ENCODE results near the gene HMGCL. TPM values are rescaled to one million over a fixed set of nuclear protein-coding genes. Genes with fewer than 3 reads are reported as not detected.

Gene HMGCL
- total and polyA plus RNA-seq, 2 of the 13 experiments (the other 11 are each of a cell fraction or from before 2014, with no cell fraction given): 21.3 to 41.4 TPM

DNA sequence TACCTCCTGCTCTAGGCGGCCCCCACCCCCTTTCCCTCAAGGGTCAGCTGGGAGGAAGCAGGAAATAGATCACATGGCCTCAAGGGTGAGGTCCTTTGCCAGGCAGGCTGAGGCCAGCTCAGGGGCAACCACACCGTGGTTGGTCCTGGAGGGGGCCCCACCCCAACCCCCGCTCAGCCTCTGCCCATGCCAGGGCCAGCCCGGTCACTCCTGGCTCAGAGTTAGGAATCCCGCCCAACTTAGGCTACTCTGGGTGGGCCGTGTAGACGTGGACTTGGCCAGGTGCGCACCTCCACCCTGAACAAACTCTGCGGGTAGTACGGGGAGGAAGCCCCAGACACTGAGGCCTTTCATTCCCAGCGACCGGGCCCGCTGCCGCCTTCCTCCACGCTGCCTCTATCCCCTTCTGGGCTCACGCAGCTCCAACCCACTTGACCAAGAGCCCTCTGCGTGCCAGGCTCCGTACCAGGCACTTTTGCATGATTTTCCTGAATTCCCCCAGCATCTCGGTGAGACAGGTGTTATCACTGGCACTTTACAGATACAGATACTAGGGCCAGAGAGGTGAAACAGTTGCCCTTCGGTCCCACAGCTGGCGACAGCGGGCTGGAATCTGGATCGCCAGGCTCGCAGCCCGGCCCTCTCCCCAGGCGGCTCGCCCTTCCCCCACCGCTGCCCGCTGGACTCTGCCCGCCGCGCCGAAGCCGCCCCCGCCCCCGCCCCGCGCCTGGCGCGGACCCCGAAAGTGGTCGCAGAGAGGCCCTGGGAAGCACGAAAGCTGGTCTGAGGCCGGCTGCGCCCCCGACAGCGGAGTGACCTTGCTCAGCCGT, 25.4 kb downstream of the HMGCL start (continued):
- TF ChIP-seq ATF2 (CRISPR knock-in tag; IDR thresholded peaks at IDR 0.05): no peak
- TF ChIP-seq, protein P1, sequence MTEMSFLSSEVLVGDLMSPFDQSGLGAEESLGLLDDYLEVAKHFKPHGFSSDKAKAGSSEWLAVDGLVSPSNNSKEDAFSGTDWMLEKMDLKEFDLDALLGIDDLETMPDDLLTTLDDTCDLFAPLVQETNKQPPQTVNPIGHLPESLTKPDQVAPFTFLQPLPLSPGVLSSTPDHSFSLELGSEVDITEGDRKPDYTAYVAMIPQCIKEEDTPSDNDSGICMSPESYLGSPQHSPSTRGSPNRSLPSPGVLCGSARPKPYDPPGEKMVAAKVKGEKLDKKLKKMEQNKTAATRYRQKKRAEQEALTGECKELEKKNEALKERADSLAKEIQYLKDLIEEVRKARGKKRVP (CRISPR knock-in tag; IDR thresholded peaks at IDR 0.05): no peak
- TF ChIP-seq CENPT (CRISPR knock-in tag; IDR thresholded peaks at IDR 0.05; ENCODE audit: low read depth): no peak
- no peak for TF ChIP-seq ZNF605 (CRISPR knock-in tag; IDR thresholded peaks at IDR 0.05)
- no peak for TF ChIP-seq ZKSCAN1 (IDR thresholded peaks at IDR 0.05; ENCODE audit: low read length)
- TF ChIP-seq POGZ (CRISPR knock-in tag; IDR thresholded peaks at IDR 0.05): 0 out of 2 replicates have a peak, but pooled peaks have one; percentile 4
- peak; percentile 70; the same call in 1 of the 2 replicates for TF ChIP-seq RXRA (CRISPR knock-in tag; IDR thresholded peaks at IDR 0.05)
- TF ChIP-seq TEAD3 (CRISPR knock-in tag; optimal IDR thresholded peaks at IDR 0.05; ENCODE audit: borderline replicate concordance): no peak
- no peak; the same call in 1 of the 2 replicates for TF ChIP-seq NFKBIZ (CRISPR knock-in tag; IDR thresholded peaks at IDR 0.05)
- TF ChIP-seq PHB2 (IDR thresholded peaks at IDR 0.05; ENCODE audit: partially characterized antibody): no peak
- no peak; the same call in 1 of the 2 replicates for TF ChIP-seq BRCA1 (CRISPR knock-in tag; IDR thresholded peaks at IDR 0.05)
- 0 out of 2 replicates have a peak, but pooled peaks have one; percentile 30 for TF ChIP-seq SMAD9 (CRISPR knock-in tag; IDR thresholded peaks at IDR 0.05)
- no peak for TF ChIP-seq SNAPC5 (CRISPR knock-in tag; IDR thresholded peaks at IDR 0.05; ENCODE audit: borderline replicate concordance)
- TF ChIP-seq, protein P2, sequence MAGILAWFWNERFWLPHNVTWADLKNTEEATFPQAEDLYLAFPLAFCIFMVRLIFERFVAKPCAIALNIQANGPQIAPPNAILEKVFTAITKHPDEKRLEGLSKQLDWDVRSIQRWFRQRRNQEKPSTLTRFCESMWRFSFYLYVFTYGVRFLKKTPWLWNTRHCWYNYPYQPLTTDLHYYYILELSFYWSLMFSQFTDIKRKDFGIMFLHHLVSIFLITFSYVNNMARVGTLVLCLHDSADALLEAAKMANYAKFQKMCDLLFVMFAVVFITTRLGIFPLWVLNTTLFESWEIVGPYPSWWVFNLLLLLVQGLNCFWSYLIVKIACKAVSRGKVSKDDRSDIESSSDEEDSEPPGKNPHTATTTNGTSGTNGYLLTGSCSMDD (CRISPR knock-in tag; IDR thresholded peaks at IDR 0.05): no peak
- TF ChIP-seq ELF3 (CRISPR knock-in tag; IDR thresholded peaks at IDR 0.05): peak; percentile 89
- TF ChIP-seq, protein P3, sequence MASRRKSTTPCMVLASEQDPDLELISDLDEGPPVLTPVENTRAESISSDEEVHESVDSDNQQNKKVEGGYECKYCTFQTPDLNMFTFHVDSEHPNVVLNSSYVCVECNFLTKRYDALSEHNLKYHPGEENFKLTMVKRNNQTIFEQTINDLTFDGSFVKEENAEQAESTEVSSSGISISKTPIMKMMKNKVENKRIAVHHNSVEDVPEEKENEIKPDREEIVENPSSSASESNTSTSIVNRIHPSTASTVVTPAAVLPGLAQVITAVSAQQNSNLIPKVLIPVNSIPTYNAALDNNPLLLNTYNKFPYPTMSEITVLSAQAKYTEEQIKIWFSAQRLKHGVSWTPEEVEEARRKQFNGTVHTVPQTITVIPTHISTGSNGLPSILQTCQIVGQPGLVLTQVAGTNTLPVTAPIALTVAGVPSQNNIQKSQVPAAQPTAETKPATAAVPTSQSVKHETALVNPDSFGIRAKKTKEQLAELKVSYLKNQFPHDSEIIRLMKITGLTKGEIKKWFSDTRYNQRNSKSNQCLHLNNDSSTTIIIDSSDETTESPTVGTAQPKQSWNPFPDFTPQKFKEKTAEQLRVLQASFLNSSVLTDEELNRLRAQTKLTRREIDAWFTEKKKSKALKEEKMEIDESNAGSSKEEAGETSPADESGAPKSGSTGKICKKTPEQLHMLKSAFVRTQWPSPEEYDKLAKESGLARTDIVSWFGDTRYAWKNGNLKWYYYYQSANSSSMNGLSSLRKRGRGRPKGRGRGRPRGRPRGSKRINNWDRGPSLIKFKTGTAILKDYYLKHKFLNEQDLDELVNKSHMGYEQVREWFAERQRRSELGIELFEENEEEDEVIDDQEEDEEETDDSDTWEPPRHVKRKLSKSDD (CRISPR knock-in tag; IDR thresholded peaks at IDR 0.05; ENCODE audit: low read depth): peak; percentile 31; the same call in 1 of the 2 replicates
- TF ChIP-seq HHEX (CRISPR knock-in tag; IDR thresholded peaks at IDR 0.05): no peak
- no peak; the same call in 1 of the 2 replicates for TF ChIP-seq ZNF276 (CRISPR knock-in tag; IDR thresholded peaks at IDR 0.05; ENCODE audit: low read depth)
- TF ChIP-seq ZMYM2 (CRISPR knock-in tag; IDR thresholded peaks at IDR 0.05): no peak
- no peak for TF ChIP-seq MAFG (CRISPR knock-in tag; IDR thresholded peaks at IDR 0.05)
- TF ChIP-seq TBP (CRISPR knock-in tag; IDR thresholded peaks at IDR 0.05): no peak
